Testis (tissue), 3 donors: ENCODE data around the gene ZNF408. TPM values are rescaled to one million over a fixed set of nuclear protein-coding genes. Genes with fewer than 3 reads are reported as not detected.

ENCODE experiments used
- DNase-seq: peaks from one replicate; pipeline ENCODE4 v3.0.0-alpha.2; 2019
- H3K27ac ChIP-seq, 2 donors: fragments of 200-600 bp; sonication (generic); one replicate each; pipeline ENCODE4 v1.5.1; 2019
- H3K27me3 ChIP-seq: fragments of 200-600 bp; sonication (generic); one replicate; pipeline ENCODE4 v1.5.1; 2019
- H3K36me3 ChIP-seq: fragments of 200-600 bp; sonication (generic); one replicate; pipeline ENCODE4 v1.5.1; 2017; ENCODE audit warnings: low read depth; ENCODE audit errors: missing control alignments
- H3K4me1 ChIP-seq: fragments of 200-600 bp; sonication (generic); one replicate; pipeline ENCODE4 v1.5.1; 2019
- H3K4me3 ChIP-seq, 2 donors: fragments of 200-600 bp; sonication (generic); one replicate each; pipeline ENCODE4 v1.5.1; 2017 to 2019
- H3K9me3 ChIP-seq: fragments of 200-600 bp; sonication (generic); one replicate; pipeline ENCODE4 v1.5.1; 2017
- POLR2A ChIP-seq: fragments of 450-650 bp; IDR thresholded peaks from one replicate; pipeline ENCODE4 v1.6.1; 2017; ENCODE audit warnings: antibody characterized with exemption, mild to moderate bottlenecking, moderate library complexity
- WGBS, 2 donors: methylation state at CpG; one replicate each; pipeline ENCODE4 v1.1.5; 2018; 5-methylcytosine and 5-hydroxymethylcytosine counted together
- intact Hi-C: fragments of 100-400 bp; cut with DNase I; formaldehyde crosslinking; loops from one replicate; pipeline ENCODE4 v1.15.1; 2023; ENCODE audit warnings: low total_unique reads
- polyA plus RNA-seq: library from polyadenylated mRNA; stranded (reverse); fragments of 350-450 nt; fragmentation: Illumina TruSeq; extraction: RNeasy Lipid Tissue Mini Kit (QIAGEN cat#74804); gene quantifications from one replicate; pipeline ENCODE4 v1.2.3, GENCODE V29; 2014; ENCODE audit warnings: low read depth, low replicate concordance; ENCODE audit not compliant: insufficient read depth
- total RNA-seq, 2 donors: library from RNA; depleted of rRNA; stranded (reverse); fragments of >200 nt; gene quantifications; one replicate each; pipeline ENCODE4 v1.2.3, GENCODE V29; 2016
- TF ChIP-seq, protein P1 (sequence below), 3 experiments: fragments of 450-650 bp in 2 of 3; fragments of 200-600 bp in 1 of 3; sonication (generic) in 1 of 3; IDR thresholded peaks; one replicate each; pipeline ENCODE4 v1.5.1; 2016 to 2019; ENCODE audit warnings: antibody characterized with exemption in 3 of 3, mild to moderate bottlenecking in 2 of 3, moderate library complexity in 1 of 3

ZNF408 gene
- total and polyA plus RNA-seq, 3 donors from 2014 or later, result 11.7 to 27.4 (median 18.3) TPM

GRCh38 chr11:46686886-46687795 lies 13.7 kb upstream of the ZNF408 start:
- TF ChIP-seq, protein P1, sequence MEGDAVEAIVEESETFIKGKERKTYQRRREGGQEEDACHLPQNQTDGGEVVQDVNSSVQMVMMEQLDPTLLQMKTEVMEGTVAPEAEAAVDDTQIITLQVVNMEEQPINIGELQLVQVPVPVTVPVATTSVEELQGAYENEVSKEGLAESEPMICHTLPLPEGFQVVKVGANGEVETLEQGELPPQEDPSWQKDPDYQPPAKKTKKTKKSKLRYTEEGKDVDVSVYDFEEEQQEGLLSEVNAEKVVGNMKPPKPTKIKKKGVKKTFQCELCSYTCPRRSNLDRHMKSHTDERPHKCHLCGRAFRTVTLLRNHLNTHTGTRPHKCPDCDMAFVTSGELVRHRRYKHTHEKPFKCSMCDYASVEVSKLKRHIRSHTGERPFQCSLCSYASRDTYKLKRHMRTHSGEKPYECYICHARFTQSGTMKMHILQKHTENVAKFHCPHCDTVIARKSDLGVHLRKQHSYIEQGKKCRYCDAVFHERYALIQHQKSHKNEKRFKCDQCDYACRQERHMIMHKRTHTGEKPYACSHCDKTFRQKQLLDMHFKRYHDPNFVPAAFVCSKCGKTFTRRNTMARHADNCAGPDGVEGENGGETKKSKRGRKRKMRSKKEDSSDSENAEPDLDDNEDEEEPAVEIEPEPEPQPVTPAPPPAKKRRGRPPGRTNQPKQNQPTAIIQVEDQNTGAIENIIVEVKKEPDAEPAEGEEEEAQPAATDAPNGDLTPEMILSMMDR (IDR thresholded peaks at IDR 0.05), result no peak
- no peak for TF ChIP-seq POLR2A
- Histone ChIP-seq H3K9me3 (no peaks in the 10 kb centered on the region), H3K4me3 (no peak overlapping the region), H3K36me3 (no peaks in the 10 kb centered on the region), H3K27ac (no peak overlapping the region), H3K27me3 (no peaks in the 10 kb centered on the region), H3K4me1 (no peaks in the 10 kb centered on the region)
- WGBS, 2 donors, result 72 to 80% methylated on average over 11 to 15 of the region's 15 CpGs
- DNase-seq, result no peak
- intact Hi-C loops, result no loop called here

GRCh38 chr11:46690702-46691101 lies 10.1 kb upstream of the ZNF408 start:
- intact Hi-C loops, result no loop called here

DNA sequence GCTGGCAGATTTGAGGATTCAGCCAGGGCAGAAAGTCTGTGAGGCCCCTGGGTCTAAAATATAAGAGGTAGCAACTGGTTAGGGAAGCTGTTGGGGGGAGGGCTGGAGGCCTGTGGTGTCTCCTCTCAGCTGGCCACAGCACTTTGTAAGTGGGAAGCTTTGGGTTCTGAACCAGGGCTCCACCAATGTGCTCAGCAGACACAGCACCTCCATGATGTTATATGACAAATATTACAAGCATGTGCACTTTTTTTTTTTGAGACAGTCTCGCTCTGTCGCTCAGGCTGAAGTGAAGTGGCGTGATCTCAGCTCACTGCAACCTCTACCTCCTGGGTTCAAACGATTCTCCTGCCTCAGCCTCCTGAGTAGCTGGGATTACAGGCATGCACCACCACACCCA lies 8.4 kb upstream of the ZNF408 start:
- peaks cover 20% of the 10 kb centered on the region for H3K4me1 ChIP-seq
- no peak overlapping the region for H3K4me3 ChIP-seq
- H3K27me3 ChIP-seq, result no peaks in the 10 kb centered on the region
- no peaks in the 10 kb centered on the region for H3K9me3 ChIP-seq
- no peak for DNase-seq
- no peak overlapping the region for H3K27ac ChIP-seq
- TF ChIP-seq, protein P1 (IDR thresholded peaks at IDR 0.05), result no peak
- no peak for TF ChIP-seq POLR2A
- intact Hi-C loops, result no loop called here
- H3K36me3 ChIP-seq, result no peaks in the 10 kb centered on the region
- 91 to 96% methylated on average over 4 of the region's 4 CpGs for WGBS, 2 donors

More at GRCh38 chr11:46690702-46691101, 10.1 kb upstream of the ZNF408 start:
- no peak overlapping the region for H3K4me3 ChIP-seq
- H3K27me3 ChIP-seq, result no peaks in the 10 kb centered on the region
- 94 to 97% methylated on average over 1 of the region's 1 CpG for whole genome bisulfite sequencing, 2 donors
- no peak for TF ChIP-seq POLR2A
- TF ChIP-seq, protein P1 (IDR thresholded peaks at IDR 0.05), result no peak
- H3K36me3 ChIP-seq, result no peaks in the 10 kb centered on the region
- no peak for DNase-seq
- H3K27ac ChIP-seq, result no peak overlapping the region
- H3K9me3 ChIP-seq, result no peaks in the 10 kb centered on the region
- H3K4me1 ChIP-seq, result peaks cover 2% of the 10 kb centered on the region

GRCh38 chr11:46693597-46694012 lies 7.2 kb upstream of the ZNF408 start:
- Histone ChIP-seq H3K36me3 (no peaks in the 10 kb centered on the region), H3K27ac (no peak overlapping the region), H3K4me3 (no peak overlapping the region), H3K9me3 (no peaks in the 10 kb centered on the region), H3K27me3 (no peaks in the 10 kb centered on the region), H3K4me1 (peaks cover 30% of the 10 kb centered on the region)
- intact Hi-C loops, result no loop called here
- DNase-seq, result no peak
- WGBS, 2 donors, result 73 to 100% methylated on average over 1 to 2 of the region's 2 CpGs
- no peak for TF ChIP-seq POLR2A
- TF ChIP-seq, protein P1 (IDR thresholded peaks at IDR 0.05), result no peak
